Lower leg skin (tissue), 3 donors: Measurements from ENCODE around the gene TMTC1.

ENCODE experiments used
- CTCF ChIP-seq, 3 donors: fragments of 450-650 bp; IDR thresholded peaks; one replicate each; pipeline ENCODE4 v1.5.1; 2016; ENCODE audit warnings: antibody characterized with exemption in 3 of 3, mild to moderate bottlenecking in 3 of 3, moderate library complexity in 2 of 3
- POLR2A ChIP-seq, 2 donors: fragments of 450-650 bp; IDR thresholded peaks; one replicate each; pipeline ENCODE4 v1.6.1; 2016 to 2017; ENCODE audit warnings: antibody characterized with exemption in 2 of 2, mild to moderate bottlenecking in 1 of 2, moderate library complexity in 1 of 2

DNA sequence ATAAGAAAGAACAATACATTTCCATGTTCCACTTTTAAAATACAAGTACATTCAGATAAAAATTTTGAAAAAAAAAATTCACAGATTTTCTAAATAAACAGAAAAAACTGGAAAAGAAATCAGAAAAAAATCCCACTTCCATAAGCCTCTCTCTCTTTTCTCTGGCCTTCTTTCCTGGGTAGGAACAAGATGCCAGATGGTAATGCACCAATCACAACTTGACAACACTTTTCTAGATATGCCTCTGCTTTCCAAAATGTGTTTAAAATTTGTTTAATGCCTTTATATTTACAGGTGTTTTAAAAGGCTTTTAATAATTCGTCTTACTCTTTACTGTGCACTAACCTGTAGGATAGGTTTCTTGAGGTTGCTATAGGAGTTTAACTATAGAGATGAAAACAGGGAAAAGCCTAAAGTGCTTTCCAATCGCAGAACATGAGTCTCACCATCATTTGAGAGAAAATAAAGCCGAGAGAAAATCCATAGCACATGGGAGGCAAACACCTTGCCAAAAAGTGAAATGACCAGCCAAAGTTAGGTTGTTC is 74.2 kb downstream of the TMTC1 start:
- no peak for TF ChIP-seq CTCF (IDR thresholded peaks at IDR 0.05)
- no peak for TF ChIP-seq POLR2A (IDR thresholded peaks at IDR 0.05)
